Dendritic cell treated with granulocyte-macrophage colony-stimulating factor and Interleukin-4, amounts not matched to agents 40 ng/mL and 50 ng/mL, for 4 days (primary cell): ENCODE results near the gene CCDC59.
"Not testable (repeated sequence)": the region's sequence is repeated elsewhere in the genome, so short reads cannot be mapped to it uniquely, and the experiment has no call there.

Experiments
- H3K27ac Mint-ChIP-seq: one replicate; pipeline ENCODE4 v1.8.0; 2022; ENCODE audit warnings: mild to moderate bottlenecking, mixed read lengths
- H3K27me3 Mint-ChIP-seq: one replicate; pipeline ENCODE4 v1.8.0; 2022; ENCODE audit warnings: mild to moderate bottlenecking, mixed read lengths
- H3K36me3 Mint-ChIP-seq: one replicate; pipeline ENCODE4 v1.8.0; 2022; ENCODE audit warnings: low read depth, mixed read lengths
- H3K4me1 Mint-ChIP-seq: one replicate; pipeline ENCODE4 v1.8.0; 2022; ENCODE audit warnings: low read depth, mixed read lengths
- H3K4me3 Mint-ChIP-seq: one replicate; pipeline ENCODE4 v1.8.0; 2022; ENCODE audit warnings: mild to moderate bottlenecking, moderate library complexity, mixed read lengths
- H3K9me3 Mint-ChIP-seq: one replicate; pipeline ENCODE4 v1.8.0; 2022; ENCODE audit warnings: mixed read lengths
- intact Hi-C: fragments of 100-400 bp; cut with micrococcal nuclease; formaldehyde crosslinking; loops from one replicate; pipeline ENCODE4 v1.15.0; 2022

CCDC59 gene

DNA sequence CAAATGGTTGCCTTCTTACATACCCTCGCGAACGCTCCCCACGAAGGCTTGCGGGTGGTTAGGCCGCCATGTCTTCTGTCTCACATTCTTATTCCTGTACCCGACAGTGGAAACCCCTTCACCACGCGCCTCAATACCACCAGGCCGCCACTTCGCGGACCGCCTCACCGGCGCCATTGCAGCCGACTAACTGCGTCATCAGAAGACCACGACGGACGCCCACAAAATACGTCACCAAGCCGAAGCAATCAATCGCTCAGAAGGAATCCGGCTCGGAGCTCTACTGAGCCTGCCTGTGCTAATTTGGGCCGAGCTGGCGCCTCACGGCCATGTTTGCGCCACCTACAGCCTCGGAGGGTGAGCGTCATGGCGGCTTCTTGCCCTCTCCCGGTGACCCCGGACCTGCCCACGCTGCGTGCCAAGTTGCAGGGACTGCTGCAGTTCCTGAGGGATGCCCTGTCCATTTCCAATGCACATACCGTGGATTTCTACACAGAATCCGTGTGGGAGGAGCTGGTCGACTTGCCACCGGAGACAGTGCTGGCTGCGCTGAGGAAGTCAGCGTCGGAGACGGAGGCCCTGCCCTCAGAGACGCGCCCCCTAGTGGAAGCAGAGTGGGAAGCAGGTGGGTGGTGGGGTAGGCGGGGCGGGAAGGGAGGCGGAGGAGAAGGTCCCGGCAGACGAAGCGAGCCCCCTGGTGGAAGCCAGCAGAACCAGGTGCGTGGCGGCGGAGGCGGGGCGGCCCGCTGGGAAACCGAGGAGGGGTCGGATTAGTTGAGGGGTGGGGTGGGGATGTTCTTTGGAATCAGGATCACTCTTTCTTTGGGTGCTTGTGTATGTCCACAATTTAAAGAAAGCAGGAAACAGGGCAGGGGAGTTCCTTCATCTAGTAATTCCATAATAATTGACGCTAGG, at the start of gene CCDC59, which contains the start of gene METTL25:
TSS of gene CCDC59 (minus strand) at position 188 of the 915 bp plus-strand sequence. CDS start at position 177, 11 bp downstream.
TSS of gene METTL25 (plus strand) at position 330 of the 915 bp plus-strand sequence. CDS start at position 367, 37 bp downstream.
- H3K4me1 Mint-ChIP-seq: peaks cover 49% of the 10 kb centered on the region
- no peaks in the 10 kb centered on the region for H3K27me3 Mint-ChIP-seq
- H3K4me3 Mint-ChIP-seq: peak within 1 kb of the TSS; percentile 91
- peaks cover 72% of the 10 kb centered on the region for H3K36me3 Mint-ChIP-seq
- intact Hi-C loops: loop anchor here (5.0 to 10.0 kb wide), 2 partner anchors 329 to 404 kb away; partner anchors contain the start of gene TMTC2
- peak within 1 kb of the TSS; percentile 95 for H3K27ac Mint-ChIP-seq
- H3K9me3 Mint-ChIP-seq: peaks cover 9% of the 10 kb centered on the region

DNA sequence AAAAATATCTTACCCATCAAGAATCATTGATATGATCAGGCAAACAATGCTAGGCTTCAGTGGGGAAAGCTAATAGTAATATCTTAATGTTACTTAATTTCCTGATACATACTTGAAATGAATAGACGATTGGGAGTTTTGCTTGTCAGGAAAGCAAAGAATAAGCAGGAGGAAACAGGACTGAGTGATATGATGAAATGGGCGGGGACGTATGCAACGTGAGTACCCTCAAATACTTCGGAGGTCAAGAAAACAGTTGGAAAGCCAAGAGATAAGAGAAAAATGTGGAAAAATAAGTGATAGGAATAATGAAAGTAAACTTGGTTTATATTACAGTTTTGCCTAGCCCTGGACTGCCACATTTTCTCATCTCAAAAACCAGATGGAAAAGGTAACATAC, 49.3 kb upstream of the CCDC59 start:
- H3K9me3 Mint-ChIP-seq: no peaks in the 10 kb centered on the region
- no peak overlapping the region for H3K4me3 Mint-ChIP-seq
- H3K4me1 Mint-ChIP-seq: no peaks in the 10 kb centered on the region
- intact Hi-C loops: no loop called here
- H3K36me3 Mint-ChIP-seq: peaks cover 33% of the 10 kb centered on the region
- no peaks in the 10 kb centered on the region for H3K27me3 Mint-ChIP-seq
- H3K27ac Mint-ChIP-seq: no peak overlapping the region

- Mint-ChIP-seq H3K27me3 (no peaks in the 10 kb centered on the region), H3K27ac (no peak overlapping the region), H3K4me1 (no peaks in the 10 kb centered on the region), H3K36me3 (peaks cover 33% of the 10 kb centered on the region), H3K9me3 (no peaks in the 10 kb centered on the region), H3K4me3 (no peak overlapping the region)
- intact Hi-C loops: no loop called here
Observed at GRCh38 chr12:82406651-82407050, 48.5 kb upstream of the CCDC59 start.

DNA sequence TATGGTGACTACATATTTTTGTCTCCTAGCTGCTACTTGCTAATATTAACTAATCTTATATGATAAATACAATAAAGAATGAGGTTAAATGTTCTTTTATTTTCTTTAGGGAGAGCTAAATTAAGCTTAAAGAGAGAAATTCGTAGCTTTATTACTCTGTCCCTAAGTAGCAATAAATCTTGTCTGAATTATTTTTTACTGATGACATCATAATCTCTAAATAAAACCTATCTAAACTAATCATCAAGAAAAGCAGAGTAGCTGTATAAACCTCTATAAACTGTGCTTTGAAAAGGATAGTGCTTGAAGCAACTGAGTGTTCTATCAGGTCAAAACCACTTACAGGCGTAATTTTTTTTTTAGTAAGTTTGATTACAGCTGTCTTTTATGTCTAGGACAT, 42.6 kb upstream of the CCDC59 start:
- no peaks in the 10 kb centered on the region for H3K27me3 Mint-ChIP-seq
- peaks cover 27% of the 10 kb centered on the region for H3K36me3 Mint-ChIP-seq
- no peak overlapping the region for H3K27ac Mint-ChIP-seq
- H3K9me3 Mint-ChIP-seq: no peaks in the 10 kb centered on the region
- no peak overlapping the region for H3K4me3 Mint-ChIP-seq
- intact Hi-C loops: no loop called here
- no peaks in the 10 kb centered on the region for H3K4me1 Mint-ChIP-seq

GRCh38 chr12:82398879-82399278, 40.7 kb upstream of the CCDC59 start:
- Mint-ChIP-seq H3K27ac (no peak overlapping the region), H3K36me3 (peaks cover 34% of the 10 kb centered on the region), H3K27me3 (no peaks in the 10 kb centered on the region), H3K4me3 (no peak overlapping the region), H3K4me1 (no peaks in the 10 kb centered on the region), H3K9me3 (no peaks in the 10 kb centered on the region)
- intact Hi-C loops: no loop called here

DNA sequence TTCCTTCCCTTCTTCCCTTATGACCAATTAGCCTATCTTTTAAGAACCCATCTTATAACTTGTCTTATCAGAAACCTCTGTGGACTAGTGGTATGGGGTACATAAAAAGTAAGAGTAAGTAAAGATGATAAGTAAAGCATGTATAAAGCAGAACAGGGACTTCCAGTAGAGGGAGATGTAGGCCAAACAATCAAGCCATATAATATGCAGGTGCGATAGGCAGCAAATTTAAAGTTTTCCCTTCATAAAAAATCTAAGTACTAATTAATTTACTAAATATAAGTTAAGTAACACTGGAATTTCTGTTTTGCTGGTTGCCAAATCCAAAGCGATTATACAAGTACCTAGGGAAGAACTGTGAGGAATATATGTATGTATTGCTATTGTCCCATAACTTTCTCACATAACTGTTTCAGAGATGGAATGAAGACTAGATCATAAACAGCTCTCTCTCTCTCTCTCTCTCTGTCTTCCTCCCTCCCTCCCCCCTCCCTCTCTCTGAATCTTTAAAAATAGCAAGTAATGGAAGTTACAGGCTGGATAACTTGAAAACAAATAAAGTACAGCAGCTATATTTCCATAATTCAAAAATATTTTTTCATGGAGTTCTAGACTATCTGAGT, 25.9 kb upstream of the CCDC59 start:
- Mint-ChIP-seq H3K4me3 (no peak overlapping the region), H3K27me3 (no peaks in the 10 kb centered on the region)

GRCh38 chr12:82378997-82379396, 20.8 kb upstream of the CCDC59 start:
- H3K4me3 Mint-ChIP-seq: no peak overlapping the region
- H3K36me3 Mint-ChIP-seq: peaks cover 11% of the 10 kb centered on the region
- H3K27me3 Mint-ChIP-seq: no peaks in the 10 kb centered on the region
- intact Hi-C loops: no loop called here
- no peaks in the 10 kb centered on the region for H3K4me1 Mint-ChIP-seq
- peaks cover 12% of the 10 kb centered on the region for H3K9me3 Mint-ChIP-seq
- H3K27ac Mint-ChIP-seq: no peak overlapping the region

More for the DNA sequence above, 25.9 kb upstream of the CCDC59 start:
- Mint-ChIP-seq H3K36me3 (peaks cover 21% of the 10 kb centered on the region), H3K27ac (no peak overlapping the region), H3K9me3 (no peaks in the 10 kb centered on the region), H3K4me1 (no peaks in the 10 kb centered on the region)
- intact Hi-C loops: no loop called here

DNA sequence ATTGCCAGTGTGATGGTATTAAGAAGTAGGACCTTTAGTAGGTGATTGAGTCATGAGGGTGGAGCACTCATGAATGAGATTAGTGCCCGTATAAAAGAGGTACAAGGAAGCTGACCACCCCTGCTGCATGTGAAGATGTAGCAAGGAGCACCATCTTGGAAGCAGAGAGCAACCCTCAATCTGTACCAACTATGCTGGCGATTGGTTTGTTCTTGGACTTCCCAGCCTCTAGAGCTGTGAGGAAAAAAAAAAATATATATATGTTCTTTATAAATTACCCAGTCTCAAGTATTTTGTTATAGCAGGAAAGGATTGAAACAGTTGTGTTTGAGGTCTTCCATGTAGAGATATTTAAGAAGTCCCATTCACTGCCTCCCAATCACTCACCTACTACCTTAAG, 17.0 kb upstream of the CCDC59 start:
- no peaks in the 10 kb centered on the region for H3K4me1 Mint-ChIP-seq
- peaks cover 39% of the 10 kb centered on the region for H3K9me3 Mint-ChIP-seq
- no peak overlapping the region for H3K27ac Mint-ChIP-seq
- H3K36me3 Mint-ChIP-seq: peaks cover 40% of the 10 kb centered on the region
- no peak overlapping the region for H3K4me3 Mint-ChIP-seq
- intact Hi-C loops: no loop called here
- H3K27me3 Mint-ChIP-seq: no peaks in the 10 kb centered on the region

DNA sequence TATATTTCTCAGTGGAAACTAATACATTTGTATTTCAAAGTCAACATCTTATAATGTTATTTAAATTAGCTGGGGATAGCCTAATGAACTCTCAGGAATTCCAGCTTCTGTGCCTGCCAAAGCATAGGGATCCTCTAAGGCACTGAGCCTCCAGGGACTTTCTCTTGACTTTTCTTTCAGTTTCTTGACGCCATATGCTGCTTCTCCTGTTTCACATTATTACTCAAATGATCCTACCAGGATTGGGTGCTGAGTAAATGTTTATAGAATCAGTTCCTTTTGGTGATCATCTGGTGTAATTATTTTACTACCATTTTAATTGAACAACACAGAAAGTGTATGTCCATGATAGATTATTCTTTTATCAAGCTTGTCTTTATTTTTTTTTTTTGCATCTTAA, 8.0 kb upstream of the CCDC59 start:
- Mint-ChIP-seq H3K36me3 (peaks cover 30% of the 10 kb centered on the region), H3K4me3 (no peak overlapping the region), H3K9me3 (peaks cover 21% of the 10 kb centered on the region), H3K4me1 (peaks cover 8% of the 10 kb centered on the region), H3K27ac (no peak overlapping the region), H3K27me3 (no peaks in the 10 kb centered on the region)
- intact Hi-C loops: no loop called here

GRCh38 chr12:82363990-82364389, 5.8 kb upstream of the CCDC59 start:
- intact Hi-C loops: no loop called here
- no peak overlapping the region for H3K27ac Mint-ChIP-seq
- H3K27me3 Mint-ChIP-seq: no peaks in the 10 kb centered on the region

GRCh38 chr12:82361461-82361915, 3.3 kb upstream of the CCDC59 start:
- H3K9me3 Mint-ChIP-seq: peaks cover 9% of the 10 kb centered on the region
- no peak overlapping the region for H3K4me3 Mint-ChIP-seq
- peaks cover 38% of the 10 kb centered on the region for H3K4me1 Mint-ChIP-seq
- no peak overlapping the region for H3K27ac Mint-ChIP-seq
- H3K27me3 Mint-ChIP-seq: no peaks in the 10 kb centered on the region
- intact Hi-C loops: no loop called here
- H3K36me3 Mint-ChIP-seq: peaks cover 44% of the 10 kb centered on the region

More at GRCh38 chr12:82363990-82364389, 5.8 kb upstream of the CCDC59 start:
- peaks cover 28% of the 10 kb centered on the region for H3K36me3 Mint-ChIP-seq
- H3K4me3 Mint-ChIP-seq: no peak overlapping the region
- H3K4me1 Mint-ChIP-seq: peaks cover 23% of the 10 kb centered on the region
- H3K9me3 Mint-ChIP-seq: peaks cover 9% of the 10 kb centered on the region

DNA sequence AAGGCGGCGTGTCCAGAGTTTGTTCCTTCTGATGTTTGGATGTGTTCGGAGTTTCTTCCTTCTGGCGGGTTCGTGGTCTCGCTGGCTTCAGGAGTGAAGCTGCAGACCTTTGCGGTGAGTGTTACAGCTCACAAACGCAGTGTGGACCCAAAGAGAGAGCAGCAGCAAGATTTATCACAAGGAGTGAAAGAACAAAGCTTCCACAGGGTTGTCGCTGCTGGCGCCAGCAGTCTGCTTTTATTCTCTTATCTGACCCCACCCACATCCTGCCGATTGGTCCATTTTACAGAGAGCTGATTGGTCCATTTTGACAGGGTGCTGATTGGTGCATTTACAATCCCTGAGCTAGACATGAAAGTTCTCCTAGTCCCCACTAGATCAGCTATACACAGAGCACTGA, 2.6 kb upstream of the CCDC59 start:
- H3K9me3 Mint-ChIP-seq, H3K27ac Mint-ChIP-seq, intact Hi-C loops, H3K27me3 Mint-ChIP-seq, H3K4me3 Mint-ChIP-seq: not testable (repeated sequence)
- H3K36me3 Mint-ChIP-seq: peaks cover 51% of the 10 kb centered on the region
- H3K4me1 Mint-ChIP-seq: peaks cover 44% of the 10 kb centered on the region

- Mint-ChIP-seq H3K27me3 (no peaks in the 10 kb centered on the region), H3K4me3 (peak overlapping the region; percentile 91), H3K27ac (peak overlapping the region; percentile 95), H3K9me3 (peaks cover 9% of the 10 kb centered on the region), H3K36me3 (peaks cover 68% of the 10 kb centered on the region), H3K4me1 (peaks cover 49% of the 10 kb centered on the region)
- intact Hi-C loops: loop anchor here (5.0 to 10.0 kb wide), 2 partner anchors 328 to 404 kb away; partner anchors contain the start of gene TMTC2
Observed at GRCh38 chr12:82359115-82359478, 910 bp upstream of the CCDC59 start.

DNA sequence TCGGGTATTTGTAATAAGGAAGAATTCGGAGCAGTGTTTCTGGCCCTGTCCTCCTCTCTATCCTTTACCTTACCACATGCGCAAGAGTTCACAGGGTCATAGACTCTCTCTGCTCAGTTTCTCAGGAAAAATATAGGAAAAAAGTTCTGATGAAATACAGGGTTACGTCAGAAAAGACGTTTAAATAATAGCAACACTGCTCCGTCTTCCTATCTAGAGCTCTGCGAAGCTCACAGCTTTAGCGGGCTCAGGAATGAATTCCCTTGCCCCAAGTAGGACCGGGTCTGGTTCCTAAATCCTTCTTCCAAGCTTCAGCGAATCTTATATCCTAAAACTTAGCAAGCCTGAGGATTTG, 365 bp downstream of the CCDC59 start:
- H3K4me1 Mint-ChIP-seq: peaks cover 48% of the 10 kb centered on the region
- peaks cover 9% of the 10 kb centered on the region for H3K9me3 Mint-ChIP-seq
- H3K27ac Mint-ChIP-seq: peak overlapping the region; percentile 95
- H3K27me3 Mint-ChIP-seq: no peaks in the 10 kb centered on the region
- intact Hi-C loops: loop anchor here (5.0 to 10.0 kb wide), 2 partner anchors 329 to 403 kb away; partner anchors contain the start of gene TMTC2
- H3K4me3 Mint-ChIP-seq: peak overlapping the region; percentile 91
- H3K36me3 Mint-ChIP-seq: peaks cover 79% of the 10 kb centered on the region
